ENCODE data around the gene MAGI1. TPM values are rescaled to one million over a fixed set of nuclear protein-coding genes. Genes with fewer than 3 reads are reported as not detected.

MAGI1 gene
- polyA plus RNA-seq, 1 of the 3 experiments (the other 2 are of a cell fraction) = 10.3 TPM

DNA sequence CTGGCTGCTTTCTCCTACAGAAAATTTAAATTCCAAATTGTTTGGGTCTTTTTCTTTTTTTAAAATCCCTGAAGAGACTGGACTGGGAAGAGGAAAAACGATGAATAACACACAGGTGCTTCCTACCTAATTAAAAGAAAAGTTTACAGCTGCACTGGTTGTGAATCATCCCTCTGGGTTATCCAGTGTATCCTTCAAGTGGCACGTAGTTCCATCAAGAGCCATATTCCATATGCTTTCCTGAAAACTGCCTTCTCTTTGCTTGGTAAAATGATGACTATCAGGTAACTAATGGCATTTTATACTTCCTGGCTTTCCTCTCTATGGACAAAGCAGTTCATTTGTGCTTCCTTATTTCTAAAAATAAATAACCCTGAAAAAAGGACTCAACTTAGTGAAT, 123.2 kb downstream of the MAGI1 start:
- Histone ChIP-seq H3K4me1 (ENCODE audit: control insufficient read depth in 1 of 2, insufficient read depth in 2 of 2, low read depth in 1 of 2, low read length in 1 of 2) (no peaks in the 10 kb centered on the region; a peak in 1 of 4 replicates), H3K27me3 (ENCODE audit: insufficient read depth) (no peaks in the 10 kb centered on the region), H3F3A (replicated peaks; ENCODE audit: insufficient read depth) (no peaks in the 10 kb centered on the region), H3K9me2 (no peaks in the 10 kb centered on the region), H3K79me2 (ENCODE audit: insufficient read depth) (peaks cover 83% of the 10 kb centered on the region), H3K4me3 (ENCODE audit: low read depth in 2 of 2, low read length in 1 of 2) (no peak overlapping the region), H3K36me3 (replicated peaks in 1 of 2; ENCODE audit: control insufficient read depth in 1 of 2, insufficient read depth in 2 of 2, low read length in 1 of 2) (no peaks in the 10 kb centered on the region), H3K27ac (ENCODE audit: low read depth in 2 of 2, low read length in 1 of 2) (no peak overlapping the region), H3K9me3 (no peaks in the 10 kb centered on the region), H3K9ac (no peak overlapping the region), H4K20me1 (ENCODE audit: insufficient read depth) (no peaks in the 10 kb centered on the region; the same call in 1 of the 2 replicates), H2AFZ (ENCODE audit: low read depth) (no peak overlapping the region), H3K4me2 (no peak overlapping the region)
- TF ChIP-seq, protein P1, sequence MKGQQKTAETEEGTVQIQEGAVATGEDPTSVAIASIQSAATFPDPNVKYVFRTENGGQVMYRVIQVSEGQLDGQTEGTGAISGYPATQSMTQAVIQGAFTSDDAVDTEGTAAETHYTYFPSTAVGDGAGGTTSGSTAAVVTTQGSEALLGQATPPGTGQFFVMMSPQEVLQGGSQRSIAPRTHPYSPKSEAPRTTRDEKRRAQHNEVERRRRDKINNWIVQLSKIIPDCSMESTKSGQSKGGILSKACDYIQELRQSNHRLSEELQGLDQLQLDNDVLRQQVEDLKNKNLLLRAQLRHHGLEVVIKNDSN (IDR thresholded peaks at IDR 0.05; ENCODE audit: borderline replicate concordance, low read depth) = no peak
- TF ChIP-seq TCF12 (IDR thresholded peaks at IDR 0.05) (no peak), YY1 (IDR thresholded peaks at IDR 0.05; ENCODE audit: low read depth) (no peak), MXI1 (IDR thresholded peaks at IDR 0.05; ENCODE audit: low read depth, low read length) (no peak), EZH2phosphoT487 (IDR thresholded peaks at IDR 0.05; ENCODE audit: borderline replicate concordance, low read depth) (no peak), FOXJ3 (CRISPR knock-in tag; IDR thresholded peaks at IDR 0.05) (no peak), CHD2 (IDR thresholded peaks at IDR 0.05; ENCODE audit: low read length, partially characterized antibody) (no peak), GABPA (IDR thresholded peaks at IDR 0.05; ENCODE audit: low read depth) (no peak), ELF1 (IDR thresholded peaks at IDR 0.05) (no peak), FOXM1 (IDR thresholded peaks at IDR 0.05; ENCODE audit: low read depth) (no peak), SMC3 (IDR thresholded peaks at IDR 0.05; ENCODE audit: low read depth, low read length) (no peak), FOSL2 (IDR thresholded peaks at IDR 0.05; ENCODE audit: borderline replicate concordance, low read depth) (no peak)
- TF ChIP-seq, protein P2, sequence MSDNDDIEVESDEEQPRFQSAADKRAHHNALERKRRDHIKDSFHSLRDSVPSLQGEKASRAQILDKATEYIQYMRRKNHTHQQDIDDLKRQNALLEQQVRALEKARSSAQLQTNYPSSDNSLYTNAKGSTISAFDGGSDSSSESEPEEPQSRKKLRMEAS (IDR thresholded peaks at IDR 0.05; ENCODE audit: low read depth) = no peak
- no peak for DNase-seq
- WGBS (ENCODE audit: low lambda C conversion rate) = 89% methylated on average over 2 of the region's 2 CpGs
- POLR2A ChIA-PET = no interaction called here
- CTCF ChIA-PET = interaction anchor here (0.8 to 1.3 kb wide), 4 partner anchors 10 to 133 kb away, joined by 3 to 4 read pairs (median 3); no protein-coding TSS in a partner anchor

DNA sequence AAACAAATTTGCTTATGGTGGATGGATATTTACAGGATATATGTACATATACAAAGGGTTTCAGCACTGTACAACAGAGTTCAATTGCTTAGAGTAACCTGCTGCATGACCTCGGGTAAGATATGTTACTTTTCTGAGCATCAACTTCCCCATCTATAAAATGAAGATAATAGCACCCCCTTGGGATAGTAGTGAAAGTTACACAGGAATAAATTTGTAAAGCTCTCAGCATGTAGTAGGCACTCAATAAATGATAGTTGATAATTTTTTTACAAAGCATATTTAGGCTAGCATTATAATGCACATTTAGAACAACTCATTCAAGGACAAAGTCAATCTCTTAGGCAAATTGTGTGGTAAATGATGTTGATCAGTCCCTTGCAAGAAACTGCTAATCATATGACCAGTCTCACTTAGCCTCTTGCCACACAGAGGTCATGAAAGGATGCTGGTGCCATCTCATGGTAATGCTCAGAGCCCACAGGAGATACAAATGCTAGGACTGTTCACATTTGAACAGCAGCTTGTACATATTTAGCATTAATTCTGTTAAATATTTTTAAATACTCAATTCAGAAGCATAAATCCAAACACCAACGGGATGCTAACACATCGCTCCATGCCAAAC, 123.9 kb downstream of the MAGI1 start:
- Histone ChIP-seq H3K4me3 (ENCODE audit: low read depth in 2 of 2, low read length in 1 of 2) (no peak overlapping the region), H3F3A (replicated peaks; ENCODE audit: insufficient read depth) (no peaks in the 10 kb centered on the region), H3K79me2 (ENCODE audit: insufficient read depth) (peaks cover 83% of the 10 kb centered on the region), H3K9me2 (no peaks in the 10 kb centered on the region), H3K9me3 (no peaks in the 10 kb centered on the region), H3K4me1 (ENCODE audit: control insufficient read depth in 1 of 2, insufficient read depth in 2 of 2, low read depth in 1 of 2, low read length in 1 of 2) (no peaks in the 10 kb centered on the region; a peak in 1 of 4 replicates), H4K20me1 (ENCODE audit: insufficient read depth) (no peaks in the 10 kb centered on the region; the same call in 1 of the 2 replicates), H3K36me3 (replicated peaks in 1 of 2; ENCODE audit: control insufficient read depth in 1 of 2, insufficient read depth in 2 of 2, low read length in 1 of 2) (no peaks in the 10 kb centered on the region), H3K27ac (ENCODE audit: low read depth in 2 of 2, low read length in 1 of 2) (no peak overlapping the region), H2AFZ (ENCODE audit: low read depth) (no peak overlapping the region), H3K9ac (no peak overlapping the region), H3K4me2 (no peak overlapping the region), H3K27me3 (ENCODE audit: insufficient read depth) (no peaks in the 10 kb centered on the region)
- POLR2A ChIA-PET = no interaction called here
- TF ChIP-seq RAD21 (IDR thresholded peaks at IDR 0.05; ENCODE audit: low read length) (peak; percentile 30; the same call in 1 of the 2 replicates), NFIC (IDR thresholded peaks at IDR 0.05; ENCODE audit: borderline replicate concordance) (no peak)
- TF ChIP-seq, protein P3, sequence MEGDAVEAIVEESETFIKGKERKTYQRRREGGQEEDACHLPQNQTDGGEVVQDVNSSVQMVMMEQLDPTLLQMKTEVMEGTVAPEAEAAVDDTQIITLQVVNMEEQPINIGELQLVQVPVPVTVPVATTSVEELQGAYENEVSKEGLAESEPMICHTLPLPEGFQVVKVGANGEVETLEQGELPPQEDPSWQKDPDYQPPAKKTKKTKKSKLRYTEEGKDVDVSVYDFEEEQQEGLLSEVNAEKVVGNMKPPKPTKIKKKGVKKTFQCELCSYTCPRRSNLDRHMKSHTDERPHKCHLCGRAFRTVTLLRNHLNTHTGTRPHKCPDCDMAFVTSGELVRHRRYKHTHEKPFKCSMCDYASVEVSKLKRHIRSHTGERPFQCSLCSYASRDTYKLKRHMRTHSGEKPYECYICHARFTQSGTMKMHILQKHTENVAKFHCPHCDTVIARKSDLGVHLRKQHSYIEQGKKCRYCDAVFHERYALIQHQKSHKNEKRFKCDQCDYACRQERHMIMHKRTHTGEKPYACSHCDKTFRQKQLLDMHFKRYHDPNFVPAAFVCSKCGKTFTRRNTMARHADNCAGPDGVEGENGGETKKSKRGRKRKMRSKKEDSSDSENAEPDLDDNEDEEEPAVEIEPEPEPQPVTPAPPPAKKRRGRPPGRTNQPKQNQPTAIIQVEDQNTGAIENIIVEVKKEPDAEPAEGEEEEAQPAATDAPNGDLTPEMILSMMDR (IDR thresholded peaks at IDR 0.05) = peak; percentile 34
- 94% methylated on average over 3 of the region's 3 CpGs for WGBS (ENCODE audit: low lambda C conversion rate)
- DNase-seq = no peak
- CTCF ChIA-PET = interaction anchor here (0.8 to 1.4 kb wide), 7 partner anchors 9 to 281 kb away, joined by 3 to 4 read pairs (median 3); no protein-coding TSS in a partner anchor

Data from SK-N-SH (cell line).